ENCODE results near the gene FAM168B.

- TF ChIP-seq, protein P1, sequence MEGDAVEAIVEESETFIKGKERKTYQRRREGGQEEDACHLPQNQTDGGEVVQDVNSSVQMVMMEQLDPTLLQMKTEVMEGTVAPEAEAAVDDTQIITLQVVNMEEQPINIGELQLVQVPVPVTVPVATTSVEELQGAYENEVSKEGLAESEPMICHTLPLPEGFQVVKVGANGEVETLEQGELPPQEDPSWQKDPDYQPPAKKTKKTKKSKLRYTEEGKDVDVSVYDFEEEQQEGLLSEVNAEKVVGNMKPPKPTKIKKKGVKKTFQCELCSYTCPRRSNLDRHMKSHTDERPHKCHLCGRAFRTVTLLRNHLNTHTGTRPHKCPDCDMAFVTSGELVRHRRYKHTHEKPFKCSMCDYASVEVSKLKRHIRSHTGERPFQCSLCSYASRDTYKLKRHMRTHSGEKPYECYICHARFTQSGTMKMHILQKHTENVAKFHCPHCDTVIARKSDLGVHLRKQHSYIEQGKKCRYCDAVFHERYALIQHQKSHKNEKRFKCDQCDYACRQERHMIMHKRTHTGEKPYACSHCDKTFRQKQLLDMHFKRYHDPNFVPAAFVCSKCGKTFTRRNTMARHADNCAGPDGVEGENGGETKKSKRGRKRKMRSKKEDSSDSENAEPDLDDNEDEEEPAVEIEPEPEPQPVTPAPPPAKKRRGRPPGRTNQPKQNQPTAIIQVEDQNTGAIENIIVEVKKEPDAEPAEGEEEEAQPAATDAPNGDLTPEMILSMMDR (conservative IDR thresholded peaks at IDR 0.05 in 1 of 2, IDR thresholded peaks at IDR 0.05 in 1 of 2; ENCODE audit: extremely low read depth in 1 of 2, insufficient read depth in 1 of 2, low read depth in 1 of 2, low read length in 2 of 2): no peak
- TF ChIP-seq EZH2 (IDR thresholded peaks at IDR 0.05; ENCODE audit: borderline replicate concordance, low read length): no peak
These were observed 37.0 kb upstream of the FAM168B start for GRCh38 chr2:131130298-131130596.
